HEK293 (cell line): ENCODE results near the gene FZD7.

Experiments used
- CTCF ChIA-PET: fragments of 350-600 bp; formaldehyde crosslinking; extraction: SDS; loops from one replicate; lab custom pipeline; 2021; ENCODE audit warnings: antibody characterized with exemption; lab: Yijun Ruan, JAX
- POLR2A ChIA-PET: fragments of 300-600 bp; formaldehyde crosslinking; extraction: SDS; loops from one replicate; lab custom pipeline; 2020; ENCODE audit warnings: antibody characterized with exemption, inconsistent platforms; lab: Yijun Ruan, JAX
- H3K27ac ChIP-seq: fragments of 200-500 bp; sonication (Bioruptor generic); 2 replicates; pipeline ENCODE4 v1.5.1; 2014; ENCODE audit warnings: low read depth, low read length, control low read depth, inconsistent platforms; ENCODE audit errors: extremely low read depth
- H3K36me3 ChIP-seq, 2 experiments: fragments of 200-500 bp in 1 of 2; sonication (Bioruptor generic) in 1 of 2; 1 replicate in 1 of 2; 2 replicates in 1 of 2; pipeline ENCODE4 v1.5.1; 2014 to 2017; ENCODE audit warnings: inconsistent platforms in 2 of 2, low read length in 2 of 2; ENCODE audit not compliant: control insufficient read depth in 2 of 2, insufficient read depth in 1 of 2
- H3K4me1 ChIP-seq: fragments of 200-500 bp; sonication (Bioruptor generic); 2 replicates; pipeline ENCODE4 v1.5.1; 2014; ENCODE audit warnings: mild to moderate bottlenecking, low read length, inconsistent platforms; ENCODE audit not compliant: control insufficient read depth, insufficient read depth
- H3K4me3 ChIP-seq: 2 replicates; pipeline ENCODE4 v1.5.1; 2011; ENCODE audit warnings: low read depth, mild to moderate bottlenecking, control low read depth, low read length, moderate library complexity
- H3K9me3 ChIP-seq: fragments of 200-500 bp; sonication (Bioruptor generic); 2 replicates; pipeline ENCODE4 v1.5.1; 2014; ENCODE audit warnings: low read depth, low read length, inconsistent platforms; ENCODE audit not compliant: control insufficient read depth, insufficient read depth
- BCL11A ChIP-seq: fragments of 450-650 bp; formaldehyde crosslinking; IDR thresholded peaks from 2 replicates; pipeline ENCODE4 v1.5.1; 2016; ENCODE audit warnings: low read depth, missing biosample characterization, missing genetic modification characterization
- EGR2 ChIP-seq: fragments of 450-650 bp; formaldehyde crosslinking; IDR thresholded peaks from 2 replicates; pipeline ENCODE4 v1.5.1; 2016; ENCODE audit warnings: low read depth, missing biosample characterization, missing genetic modification characterization
- HIC1 ChIP-seq: fragments of 450-650 bp; formaldehyde crosslinking; IDR thresholded peaks from 2 replicates; pipeline ENCODE4 v1.5.1; 2016; ENCODE audit warnings: missing biosample characterization, missing genetic modification characterization
- KLF16 ChIP-seq: fragments of 450-650 bp; formaldehyde crosslinking; IDR thresholded peaks from 2 replicates; pipeline ENCODE4 v1.5.1; 2017; ENCODE audit warnings: missing biosample characterization, missing genetic modification characterization
- KLF8 ChIP-seq: fragments of 450-650 bp; formaldehyde crosslinking; IDR thresholded peaks from 2 replicates; pipeline ENCODE4 v1.5.1; 2016; ENCODE audit warnings: missing biosample characterization, missing genetic modification characterization
- SALL2 ChIP-seq: fragments of 450-650 bp; formaldehyde crosslinking; IDR thresholded peaks from 2 replicates; pipeline ENCODE4 v1.5.0; 2017; ENCODE audit warnings: missing biosample characterization, mild to moderate bottlenecking, missing genetic modification characterization, borderline replicate concordance
- SP3 ChIP-seq: fragments of 450-650 bp; formaldehyde crosslinking; IDR thresholded peaks from 2 replicates; pipeline ENCODE4 v1.5.1; 2016; ENCODE audit warnings: missing biosample characterization, missing genetic modification characterization
- TCF7L2 ChIP-seq: IDR thresholded peaks from 2 replicates; pipeline ENCODE4 v1.6.1; 2011; ENCODE audit warnings: low read depth, mild to moderate bottlenecking, inconsistent platforms, low read length, moderate library complexity, borderline replicate concordance
- ZBTB1 ChIP-seq: fragments of 450-650 bp; formaldehyde crosslinking; IDR thresholded peaks from 2 replicates; pipeline ENCODE4 v1.5.1; 2016; ENCODE audit warnings: missing biosample characterization, missing genetic modification characterization
- ZFP41 ChIP-seq: fragments of 450-650 bp; formaldehyde crosslinking; IDR thresholded peaks from 2 replicates; pipeline ENCODE4 v1.5.1; 2016; ENCODE audit warnings: missing biosample characterization, missing genetic modification characterization, borderline replicate concordance
- ZNF138 ChIP-seq: fragments of 450-650 bp; formaldehyde crosslinking; IDR thresholded peaks from 2 replicates; pipeline ENCODE4 v1.5.1; 2016; ENCODE audit warnings: missing biosample characterization, missing genetic modification characterization, borderline replicate concordance
- ZNF23 ChIP-seq: fragments of 450-650 bp; formaldehyde crosslinking; IDR thresholded peaks from 2 replicates; pipeline ENCODE4 v1.5.1; 2016; ENCODE audit warnings: missing biosample characterization, missing genetic modification characterization, borderline replicate concordance
- ZNF24 ChIP-seq: fragments of 450-650 bp; formaldehyde crosslinking; IDR thresholded peaks from 2 replicates; pipeline ENCODE4 v1.5.1; 2016; ENCODE audit warnings: missing biosample characterization, missing genetic modification characterization
- ZNF433 ChIP-seq: fragments of 450-650 bp; formaldehyde crosslinking; IDR thresholded peaks from 2 replicates; pipeline ENCODE4 v1.5.1; 2016; ENCODE audit warnings: missing biosample characterization, missing genetic modification characterization, low read depth
- ZNF48 ChIP-seq: fragments of 450-650 bp; formaldehyde crosslinking; IDR thresholded peaks from 2 replicates; pipeline ENCODE4 v1.5.1; 2016; ENCODE audit warnings: missing biosample characterization, missing genetic modification characterization
- ZNF549 ChIP-seq: fragments of 450-650 bp; IDR thresholded peaks from 2 replicates; pipeline ENCODE4 v1.5.1; 2018; ENCODE audit warnings: missing biosample characterization, missing genetic modification characterization, mild to moderate bottlenecking, inconsistent platforms, moderate library complexity
- ZNF580 ChIP-seq: fragments of 450-650 bp; formaldehyde crosslinking; IDR thresholded peaks from 2 replicates; pipeline ENCODE4 v1.5.1; 2016; ENCODE audit warnings: missing biosample characterization, missing genetic modification characterization
- ZNF585B ChIP-seq: fragments of 450-650 bp; formaldehyde crosslinking; IDR thresholded peaks from 2 replicates; pipeline ENCODE4 v1.5.1; 2016; ENCODE audit warnings: missing biosample characterization, missing genetic modification characterization
- ZNF621 ChIP-seq: fragments of 450-650 bp; formaldehyde crosslinking; IDR thresholded peaks from 2 replicates; pipeline ENCODE4 v1.5.1; 2017; ENCODE audit warnings: missing biosample characterization, missing genetic modification characterization
- ZNF658 ChIP-seq: fragments of 450-650 bp; formaldehyde crosslinking; IDR thresholded peaks from 2 replicates; pipeline ENCODE4; 2016; ENCODE audit warnings: missing biosample characterization, missing genetic modification characterization
- ZNF792 ChIP-seq: fragments of 450-650 bp; formaldehyde crosslinking; IDR thresholded peaks from 2 replicates; pipeline ENCODE4 v1.5.1; 2016; ENCODE audit warnings: missing biosample characterization, missing genetic modification characterization
- TF ChIP-seq, protein P1 (sequence below): fragments of 450-650 bp; formaldehyde crosslinking; IDR thresholded peaks from 2 replicates; pipeline ENCODE4 v1.5.1; 2016; ENCODE audit warnings: missing biosample characterization, missing genetic modification characterization
- TF ChIP-seq, protein P2 (sequence below): fragments of 450-650 bp; formaldehyde crosslinking; IDR thresholded peaks from 2 replicates; pipeline ENCODE4 v1.5.1; 2016; ENCODE audit warnings: missing biosample characterization, missing genetic modification characterization, borderline replicate concordance
- TF ChIP-seq, protein P3 (sequence below): fragments of 450-650 bp; formaldehyde crosslinking; IDR thresholded peaks from 2 replicates; pipeline ENCODE4 v1.5.1; 2016; ENCODE audit warnings: missing biosample characterization, missing genetic modification characterization

The FZD7 gene

DNA sequence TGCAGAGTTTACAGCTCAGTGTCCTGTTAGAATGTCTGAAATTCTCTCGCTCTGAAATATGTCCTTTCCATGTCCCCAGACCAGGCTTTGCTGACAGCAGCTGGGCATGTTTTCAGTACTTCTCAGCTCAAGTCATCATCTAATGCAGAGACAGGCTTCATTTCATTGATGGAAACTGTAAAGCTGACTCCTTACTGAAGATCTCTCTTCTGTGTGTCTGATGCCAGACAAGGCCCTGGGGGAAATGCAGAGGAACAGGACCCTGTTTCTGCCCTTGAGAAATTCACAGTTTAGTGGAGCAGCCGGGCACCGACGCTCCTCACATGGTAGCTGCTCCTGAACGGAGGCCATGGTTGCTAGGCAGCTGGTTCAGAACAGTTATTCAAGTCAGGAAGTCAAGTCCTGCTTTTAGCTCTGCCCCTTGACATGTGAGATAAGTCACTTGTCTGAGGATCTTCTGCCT lies 24.6 kb upstream of the FZD7 start:
- no peaks in the 10 kb centered on the region for H3K36me3 ChIP-seq
- no peak overlapping the region for H3K4me3 ChIP-seq
- no peak overlapping the region for H3K27ac ChIP-seq
- ChIA-PET POLR2A (no interaction called here), CTCF (interaction anchor here (0.7 to 1.8 kb wide), 2 partner anchors 149 to 159 kb away, joined by 3 to 7 read pairs; no protein-coding TSS in a partner anchor)
- TF ChIP-seq, protein P1, sequence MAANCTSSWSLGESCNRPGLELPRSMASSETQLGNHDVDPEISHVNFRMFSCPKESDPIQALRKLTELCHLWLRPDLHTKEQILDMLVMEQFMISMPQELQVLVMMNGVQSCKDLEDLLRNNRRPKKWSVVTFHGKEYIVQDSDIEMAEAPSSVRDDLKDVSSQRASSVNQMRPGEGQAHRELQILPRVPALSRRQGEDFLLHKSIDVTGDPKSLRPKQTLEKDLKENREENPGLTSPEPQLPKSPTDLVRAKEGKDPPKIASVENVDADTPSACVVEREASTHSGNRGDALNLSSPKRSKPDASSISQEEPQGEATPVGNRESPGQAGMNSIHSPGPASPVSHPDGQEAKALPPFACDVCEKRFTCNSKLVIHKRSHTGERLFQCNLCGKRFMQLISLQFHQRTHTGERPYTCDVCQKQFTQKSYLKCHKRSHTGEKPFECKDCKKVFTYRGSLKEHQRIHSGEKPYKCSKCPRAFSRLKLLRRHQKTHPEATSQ (tag by site-specific recombination), result no peak
- TF ChIP-seq ZFP41 (tag by site-specific recombination) (no peak), ZNF580 (tag by site-specific recombination) (no peak), ZNF792 (tag by site-specific recombination) (no peak), ZNF433 (no peak), ZBTB1 (tag by site-specific recombination) (no peak), ZNF24 (no peak)
- TF ChIP-seq, protein P2, sequence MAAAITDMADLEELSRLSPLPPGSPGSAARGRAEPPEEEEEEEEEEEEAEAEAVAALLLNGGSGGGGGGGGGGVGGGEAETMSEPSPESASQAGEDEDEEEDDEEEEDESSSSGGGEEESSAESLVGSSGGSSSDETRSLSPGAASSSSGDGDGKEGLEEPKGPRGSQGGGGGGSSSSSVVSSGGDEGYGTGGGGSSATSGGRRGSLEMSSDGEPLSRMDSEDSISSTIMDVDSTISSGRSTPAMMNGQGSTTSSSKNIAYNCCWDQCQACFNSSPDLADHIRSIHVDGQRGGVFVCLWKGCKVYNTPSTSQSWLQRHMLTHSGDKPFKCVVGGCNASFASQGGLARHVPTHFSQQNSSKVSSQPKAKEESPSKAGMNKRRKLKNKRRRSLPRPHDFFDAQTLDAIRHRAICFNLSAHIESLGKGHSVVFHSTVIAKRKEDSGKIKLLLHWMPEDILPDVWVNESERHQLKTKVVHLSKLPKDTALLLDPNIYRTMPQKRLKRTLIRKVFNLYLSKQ (tag by site-specific recombination), result no peak
- H3K9me3 ChIP-seq, result no peaks in the 10 kb centered on the region
- 0 out of 2 replicates have a peak, but pooled peaks cover 1% of the 10 kb centered on the region for H3K4me1 ChIP-seq

GRCh38 chr2:202009581-202009980 lies 24.1 kb upstream of the FZD7 start:
- Histone ChIP-seq H3K4me3 (no peak overlapping the region), H3K27ac (no peak overlapping the region), H3K36me3 (no peaks in the 10 kb centered on the region), H3K4me1 (peaks cover 6% of the 10 kb centered on the region; the same call in 1 of the 2 replicates), H3K9me3 (no peaks in the 10 kb centered on the region)
- no peak for TF ChIP-seq ZNF621 (tag by site-specific recombination)
- no peak for TF ChIP-seq ZNF658 (tag by site-specific recombination)
- TF ChIP-seq ZNF48, result no peak
- TF ChIP-seq EGR2, result no peak
- no peak for TF ChIP-seq ZNF585B (tag by site-specific recombination)
- TF ChIP-seq, protein P3, sequence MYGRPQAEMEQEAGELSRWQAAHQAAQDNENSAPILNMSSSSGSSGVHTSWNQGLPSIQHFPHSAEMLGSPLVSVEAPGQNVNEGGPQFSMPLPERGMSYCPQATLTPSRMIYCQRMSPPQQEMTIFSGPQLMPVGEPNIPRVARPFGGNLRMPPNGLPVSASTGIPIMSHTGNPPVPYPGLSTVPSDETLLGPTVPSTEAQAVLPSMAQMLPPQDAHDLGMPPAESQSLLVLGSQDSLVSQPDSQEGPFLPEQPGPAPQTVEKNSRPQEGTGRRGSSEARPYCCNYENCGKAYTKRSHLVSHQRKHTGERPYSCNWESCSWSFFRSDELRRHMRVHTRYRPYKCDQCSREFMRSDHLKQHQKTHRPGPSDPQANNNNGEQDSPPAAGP (tag by site-specific recombination), result no peak
- TF ChIP-seq TCF7L2, result no peak
- TF ChIP-seq BCL11A (tag by site-specific recombination), result no peak
- TF ChIP-seq KLF16 (tag by site-specific recombination), result no peak
- TF ChIP-seq SALL2 (tag by site-specific recombination), result no peak
- no peak for TF ChIP-seq SP3 (tag by site-specific recombination)
- no peak for TF ChIP-seq KLF8 (tag by site-specific recombination)
- no peak for TF ChIP-seq ZNF138
- no peak for TF ChIP-seq ZNF24
- TF ChIP-seq HIC1 (tag by site-specific recombination), result no peak
- TF ChIP-seq ZNF549, result no peak
- TF ChIP-seq ZNF23 (tag by site-specific recombination), result no peak
- ChIA-PET CTCF (no interaction called here), POLR2A (no interaction called here)
